IMR-90 (cell line): ENCODE measurements around the gene PLCH1. TPM values are rescaled to one million over a fixed set of nuclear protein-coding genes. Genes with fewer than 3 reads are reported as not detected.

ENCODE experiments used
- ATAC-seq: fragments of 200-7000 bp; cut with Tn5 transposase; 2 replicates; pipeline ENCODE4 v1.9.1; 2020; ENCODE audit warnings: low read depth, mild to moderate bottlenecking, moderate library complexity
- BruUV-seq: library from RNA; stranded (reverse); fragments of 400-500 nt; replicated peaks from 2 replicates; lab custom pipeline; 2021; lab: Mats Ljungman, UMichigan
- CTCF ChIA-PET: fragments of 300-600 bp; formaldehyde crosslinking; extraction: SDS; loops from one replicate; lab custom pipeline; 2021; ENCODE audit warnings: antibody characterized with exemption; lab: Yijun Ruan, JAX
- POLR2A ChIA-PET: fragments of 300-600 bp; sonication (Branson Sonifier 250); formaldehyde crosslinking; loops from one replicate; lab custom pipeline; 2022; ENCODE audit warnings: antibody characterized with exemption; ENCODE audit not compliant: unreplicated experiment; lab: Charles Lee
- DNase-seq: peaks from one replicate; pipeline ENCODE4 v3.0.0; 2013
- H2AFZ ChIP-seq: replicated peaks from 2 replicates; pipeline ENCODE3; 2013; ENCODE audit warnings: low read length, mild to moderate bottlenecking; ENCODE audit not compliant: poor library complexity
- H2AK5ac ChIP-seq: 2 replicates; pipeline ENCODE4 v1.6.1; 2013; ENCODE audit warnings: low read depth, low read length, inconsistent platforms
- H2AK9ac ChIP-seq: replicated peaks from 2 replicates; pipeline ENCODE3; 2013; ENCODE audit warnings: mild to moderate bottlenecking, low read depth, low read length, moderate library complexity; ENCODE audit not compliant: poor library complexity
- H2BK120ac ChIP-seq: 2 replicates; pipeline ENCODE4 v1.6.1; 2013; ENCODE audit warnings: low read depth, low read length, inconsistent platforms
- H2BK15ac ChIP-seq: 3 replicates; pipeline ENCODE4 v1.6.1; 2013; ENCODE audit warnings: low read depth, low read length, inconsistent platforms
- H2BK20ac ChIP-seq: 2 replicates; pipeline ENCODE4 v1.6.1; 2013; ENCODE audit warnings: low read depth, mild to moderate bottlenecking, inconsistent platforms, low read length, moderate library complexity
- H2BK5ac ChIP-seq: 2 replicates; pipeline ENCODE4 v1.6.1; 2013; ENCODE audit warnings: mild to moderate bottlenecking, low read depth, low read length, inconsistent platforms; ENCODE audit not compliant: poor library complexity, severe bottlenecking
- H3K14ac ChIP-seq: replicated peaks from 2 replicates; pipeline ENCODE4 v1.6.1; 2013; ENCODE audit warnings: low read depth, low read length, inconsistent platforms
- H3K18ac ChIP-seq: 2 replicates; pipeline ENCODE4 v1.6.1; 2013; ENCODE audit warnings: low read depth, low read length, control low read depth
- H3K23ac ChIP-seq: 2 replicates; pipeline ENCODE4 v1.6.1; 2013; ENCODE audit warnings: low read depth, low read length, inconsistent platforms
- H3K27ac ChIP-seq: 2 replicates; pipeline ENCODE4 v1.5.1; 2013; ENCODE audit warnings: mild to moderate bottlenecking, control low read depth, low read length; ENCODE audit not compliant: insufficient read depth
- H3K27me3 ChIP-seq: 2 replicates; pipeline ENCODE4 v1.6.1; 2013; ENCODE audit warnings: low read length; ENCODE audit not compliant: control insufficient read depth, insufficient read depth
- H3K36me3 ChIP-seq: 2 replicates; pipeline ENCODE4 v1.6.1; 2013; ENCODE audit warnings: low read length, mixed read lengths; ENCODE audit not compliant: control insufficient read depth, insufficient read depth
- H3K4ac ChIP-seq: 2 replicates; pipeline ENCODE4 v1.6.1; 2013; ENCODE audit warnings: low read depth, low read length, inconsistent platforms
- H3K4me1 ChIP-seq: 2 replicates; pipeline ENCODE4 v1.6.1; 2013; ENCODE audit warnings: low read length, mixed read lengths; ENCODE audit not compliant: control insufficient read depth, insufficient read depth
- H3K4me2 ChIP-seq: 2 replicates; pipeline ENCODE4 v1.6.1; 2013; ENCODE audit warnings: low read depth, mild to moderate bottlenecking, control low read depth, low read length, moderate library complexity
- H3K4me3 ChIP-seq: 2 replicates; pipeline ENCODE4 v1.5.1; 2013; ENCODE audit warnings: low read depth, mild to moderate bottlenecking, control low read depth, low read length, moderate library complexity; ENCODE audit not compliant: insufficient read depth
- H3K56ac ChIP-seq: 2 replicates; pipeline ENCODE4 v1.6.1; 2013; ENCODE audit warnings: low read length, inconsistent platforms; ENCODE audit not compliant: insufficient read depth; ENCODE audit errors: extremely low read depth
- H3K79me1 ChIP-seq, 2 experiments: 2 replicates each; pipeline ENCODE4 v1.6.1; 2013; ENCODE audit warnings: low read length in 2 of 2, inconsistent platforms in 1 of 2, low read depth in 1 of 2
- H3K9ac ChIP-seq: 2 replicates; pipeline ENCODE4 v1.6.1; 2013; ENCODE audit warnings: low read depth, low read length, control low read depth
- H3K9me1 ChIP-seq: 2 replicates; pipeline ENCODE4 v1.6.1; 2013; ENCODE audit warnings: low read length, inconsistent platforms; ENCODE audit not compliant: insufficient read depth
- H3K9me3 ChIP-seq: 2 replicates; pipeline ENCODE4 v1.6.1; 2013; ENCODE audit warnings: low read length; ENCODE audit not compliant: control insufficient read depth, insufficient read depth
- H4K20me1 ChIP-seq: 2 replicates; pipeline ENCODE4 v1.6.1; 2013; ENCODE audit warnings: low read length, inconsistent platforms; ENCODE audit not compliant: insufficient read depth
- H4K5ac ChIP-seq: 2 replicates; pipeline ENCODE4 v1.6.1; 2013; ENCODE audit warnings: mild to moderate bottlenecking, low read depth, low read length, control low read depth
- H4K8ac ChIP-seq, 2 experiments: 2 replicates each; pipeline ENCODE4 v1.6.1; 2013; ENCODE audit warnings: low read depth in 2 of 2, low read length in 2 of 2, control low read depth in 1 of 2, inconsistent platforms in 1 of 2
- H4K91ac ChIP-seq: 2 replicates; pipeline ENCODE4 v1.6.1; 2013; ENCODE audit warnings: low read depth, low read length, inconsistent platforms; ENCODE audit not compliant: insufficient read depth
- BHLHE40 ChIP-seq: fragments of 150-350 bp; IDR thresholded peaks from 2 replicates; pipeline ENCODE4 v1.6.1; 2016; ENCODE audit warnings: mild to moderate bottlenecking, low read depth, low read length
- MAFK ChIP-seq: IDR thresholded peaks from 2 replicates; pipeline ENCODE4 v1.6.1; 2012; ENCODE audit warnings: low read depth, low read length, improper control_type of control experiment
- MAZ ChIP-seq: IDR thresholded peaks from 2 replicates; pipeline ENCODE4 v1.6.1; 2012; ENCODE audit warnings: low read depth, mild to moderate bottlenecking, low read length, improper control_type of control experiment, moderate library complexity, borderline replicate concordance
- MXI1 ChIP-seq: IDR thresholded peaks from 2 replicates; pipeline ENCODE4 v1.6.1; 2012; ENCODE audit warnings: low read depth, mild to moderate bottlenecking, low read length, moderate library complexity, borderline replicate concordance
- NFE2L2 ChIP-seq: fragments of 150-350 bp; IDR thresholded peaks from 2 replicates; pipeline ENCODE4 v1.6.1; 2016; ENCODE audit warnings: low read depth, mild to moderate bottlenecking, low read length
- POLR2A ChIP-seq: IDR thresholded peaks from 2 replicates; pipeline ENCODE4 v1.6.1; 2012; ENCODE audit warnings: mild to moderate bottlenecking, low read depth, low read length
- RFX5 ChIP-seq: IDR thresholded peaks from 2 replicates; pipeline ENCODE4 v1.8.0; 2012; ENCODE audit warnings: low read depth, mild to moderate bottlenecking, low read length, moderate library complexity
- SMC3 ChIP-seq: fragments of 150-350 bp; IDR thresholded peaks from 2 replicates; pipeline ENCODE4 v1.6.1; 2016; ENCODE audit warnings: low read depth, mild to moderate bottlenecking, antibody characterized with exemption, low read length, moderate library complexity
- WGBS, 2 experiments: methylation state at CpG; one replicate each; pipeline versions ENCODE4 v1.1.5 to v1.1.7; 2013; ENCODE audit warnings: missing lambda C conversion rate in 2 of 2; ENCODE audit not compliant: insufficient read length in 1 of 2; ENCODE audit errors: extremely low coverage in 2 of 2; 5-methylcytosine and 5-hydroxymethylcytosine counted together
- dilution Hi-C: fragments of 300-500 bp; cut with HindIII; formaldehyde crosslinking; loops from one replicate; pipeline ENCODE4 v1.14.3; 2018; ENCODE audit warnings: low sequenced_read_pairs; ENCODE audit not compliant: unreplicated experiment
- in situ Hi-C: fragments of 300-500 bp; cut with MboI; formaldehyde crosslinking; loops from 3 replicates; pipeline ENCODE4 v1.14.3; 2019; ENCODE audit warnings: low sequenced_read_pairs, inconsistent platforms, mixed read lengths
- intact Hi-C: fragments of 100-400 bp; cut with micrococcal nuclease; formaldehyde crosslinking; loops from 2 replicates; pipeline ENCODE4 v1.10.0; 2022
- polyA plus RNA-seq, 3 experiments: library from polyadenylated mRNA; depleted of rRNA; stranded (reverse); fragments of >200 nt; gene quantifications; 2 replicates each; pipeline ENCODE4 v1.2.3, GENCODE V29; 2012; ENCODE audit warnings: low replicate concordance in 1 of 3
- total RNA-seq: library from RNA; depleted of rRNA; stranded (reverse); fragments of >200 nt; gene quantifications from 2 replicates; pipeline ENCODE4 v1.2.3, GENCODE V29; 2012
- TF ChIP-seq, protein P1 (sequence below): fragments of 150-350 bp; IDR thresholded peaks from 2 replicates; pipeline ENCODE4 v1.6.1; 2016; ENCODE audit warnings: low read depth, mild to moderate bottlenecking, low read length, moderate library complexity, borderline replicate concordance

PLCH1 gene
- total and polyA plus RNA-seq, 2 of the 4 experiments (the other 2 are of a cell fraction) = not detected

DNA sequence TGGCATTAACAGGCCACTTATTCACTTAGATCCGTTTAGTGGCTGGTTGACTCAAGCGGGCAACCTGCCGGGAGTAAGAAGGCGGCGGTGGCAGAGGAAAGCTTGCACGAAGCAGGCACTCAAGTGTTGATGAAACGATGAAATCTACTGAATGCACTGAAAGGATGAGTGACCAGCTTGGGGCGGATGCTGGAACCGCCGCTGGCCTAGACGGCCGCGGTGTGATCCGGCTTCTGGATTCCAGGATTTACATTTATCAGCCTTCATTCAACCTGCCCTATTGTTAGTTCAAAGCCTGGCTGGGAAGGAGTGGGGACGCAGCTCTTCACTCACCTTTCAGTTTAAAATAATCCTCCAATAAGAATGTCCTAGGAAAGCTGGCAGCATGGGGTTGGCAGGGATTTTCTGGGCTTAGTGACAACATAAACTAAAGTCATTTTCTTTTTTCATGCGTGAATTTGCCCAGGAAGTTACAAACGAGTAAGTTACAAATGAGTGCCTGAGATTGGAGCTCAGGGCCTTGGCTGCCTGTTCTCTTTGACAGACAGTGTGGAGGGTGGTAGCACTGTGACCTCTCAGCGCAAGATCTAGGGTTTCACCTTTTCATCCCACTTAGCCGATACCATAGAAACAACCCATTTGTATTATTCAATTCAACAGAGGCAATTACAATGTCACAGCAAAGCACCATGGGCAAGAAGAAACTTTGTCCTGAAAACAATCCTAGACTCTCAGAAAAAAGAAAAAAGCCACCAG lies 1.1 kb upstream of the PLCH1 start:
- Histone ChIP-seq H3K4ac (no peak overlapping the region), H3K14ac (no peak overlapping the region), H4K91ac (no peak overlapping the region), H3K4me3 (no peak overlapping the region), H2AK9ac (no peak overlapping the region), H2BK120ac (no peak overlapping the region), H3K27ac (no peak overlapping the region), H2AK5ac (no peak overlapping the region), H3K4me1 (no peaks in the 10 kb centered on the region; the same call in 1 of the 2 replicates), H3K79me1 (no peaks in the 10 kb centered on the region), H3K27me3 (peaks cover 45% of the 10 kb centered on the region), H3K4me2 (no peak overlapping the region), H4K20me1 (no peaks in the 10 kb centered on the region), H2BK15ac (no peak overlapping the region), H2BK20ac (no peak overlapping the region), H2AFZ (peak overlapping the region; percentile 61), H4K5ac (no peak overlapping the region), H3K9me1 (no peaks in the 10 kb centered on the region), H2BK5ac (no peak overlapping the region), H3K9ac (no peak overlapping the region), H3K36me3 (no peaks in the 10 kb centered on the region), H3K23ac (0 out of 2 replicates have a peak overlapping the region, but pooled peaks have one; percentile 16), H3K9me3 (no peaks in the 10 kb centered on the region), H3K18ac (no peak overlapping the region), H4K8ac (no peak overlapping the region), H3K56ac (no peak overlapping the region)
- dilution Hi-C loops = no loop called here
- in situ Hi-C loops = no loop called here
- DNase-seq (no peak), ATAC-seq (no peak)
- ChIA-PET POLR2A (no interaction called here), CTCF (no interaction called here)
- no TSS peak for BruUV-seq
- intact Hi-C loops = loop anchor here (5.0 kb wide), 1 partner anchor 126 kb away; the partner anchor contains the start of gene GMPS
- WGBS, 2 experiments = 23% methylated on average over 6 of the region's 19 CpGs; no CpG with 5 or more reads in 1 of the 2 experiments
- TF ChIP-seq, protein P1, sequence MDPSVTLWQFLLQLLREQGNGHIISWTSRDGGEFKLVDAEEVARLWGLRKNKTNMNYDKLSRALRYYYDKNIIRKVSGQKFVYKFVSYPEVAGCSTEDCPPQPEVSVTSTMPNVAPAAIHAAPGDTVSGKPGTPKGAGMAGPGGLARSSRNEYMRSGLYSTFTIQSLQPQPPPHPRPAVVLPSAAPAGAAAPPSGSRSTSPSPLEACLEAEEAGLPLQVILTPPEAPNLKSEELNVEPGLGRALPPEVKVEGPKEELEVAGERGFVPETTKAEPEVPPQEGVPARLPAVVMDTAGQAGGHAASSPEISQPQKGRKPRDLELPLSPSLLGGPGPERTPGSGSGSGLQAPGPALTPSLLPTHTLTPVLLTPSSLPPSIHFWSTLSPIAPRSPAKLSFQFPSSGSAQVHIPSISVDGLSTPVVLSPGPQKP = no peak
- TF ChIP-seq SMC3 (no peak), NFE2L2 (no peak), RFX5 (no peak), BHLHE40 (no peak), MAZ (no peak), MAFK (no peak), POLR2A (no peak), MXI1 (no peak)
